Measurements from ENCODE around the gene AFF3. TPM values are rescaled to one million over a fixed set of nuclear protein-coding genes. Genes with fewer than 3 reads are reported as not detected.

Gene AFF3
- total and polyA plus RNA-seq, 2 of the 8 experiments (the other 6 are each of a cell fraction or from before 2014, with no cell fraction given) = 0.27 to 3.0 TPM

GRCh38 chr2:99868260-99868659, 274.1 kb downstream of the AFF3 start:
- H4K8ac ChIP-seq (ENCODE audit: extremely low read depth, insufficient read depth, low read length) = no peak overlapping the region
- no peak overlapping the region for H3K4ac ChIP-seq (replicated peaks; ENCODE audit: insufficient read length, low read depth, low read length)
- no peaks in the 10 kb centered on the region for H3K23me2 ChIP-seq (ENCODE audit: low read depth, low read length)
- no peak overlapping the region for H3K9ac ChIP-seq (replicated peaks in 1 of 4; ENCODE audit: extremely low read depth in 1 of 4, low read depth in 3 of 4, low read length in 3 of 4)
- no peak overlapping the region for H2BK120ac ChIP-seq (replicated peaks; ENCODE audit: low read depth, low read length)
- no peaks in the 10 kb centered on the region for H3K79me1 ChIP-seq (ENCODE audit: low read depth, low read length)
- H3K4me3 ChIP-seq (ENCODE audit: extremely low read depth in 1 of 4, insufficient read depth in 2 of 4, low read depth in 3 of 4, low read length in 4 of 4) = no peak overlapping the region
- H3K27ac ChIP-seq (ENCODE audit: low read depth, low read length) = no peak overlapping the region
- H2BK15ac ChIP-seq (ENCODE audit: low read length) = no peak overlapping the region
- H3K79me2 ChIP-seq (ENCODE audit: control insufficient read depth in 1 of 2, insufficient read depth in 2 of 2, low read length in 2 of 2) = no peaks in the 10 kb centered on the region
- no peaks in the 10 kb centered on the region for H3K9me3 ChIP-seq (ENCODE audit: insufficient read depth in 2 of 2, low read depth in 1 of 2, low read length in 1 of 2)
- no peak overlapping the region for H3K4me2 ChIP-seq (ENCODE audit: insufficient read depth in 1 of 2, low read depth in 2 of 2, low read length in 2 of 2)
- no peak for FAIRE-seq
- H4K20me1 ChIP-seq (replicated peaks in 1 of 2; ENCODE audit: control insufficient read depth in 1 of 2, insufficient read depth in 2 of 2, low read length in 2 of 2) = no peaks in the 10 kb centered on the region
- H2BK5ac ChIP-seq (ENCODE audit: low read depth, low read length) = no peak overlapping the region
- H4K91ac ChIP-seq (replicated peaks; ENCODE audit: insufficient read length, low read length) = no peak overlapping the region
- H4K5ac ChIP-seq (ENCODE audit: insufficient read length, low read depth, low read length) = no peak overlapping the region
- no peak overlapping the region for H2BK20ac ChIP-seq (ENCODE audit: low read length)
- no peaks in the 10 kb centered on the region for H3K4me1 ChIP-seq (replicated peaks in 1 of 4; ENCODE audit: control insufficient read depth in 3 of 4, insufficient read depth in 4 of 4, low read length in 3 of 4)
- WGBS, 2 experiments (ENCODE audit: extremely low coverage in 1 of 2, insufficient coverage in 1 of 2, insufficient read length in 1 of 2, insufficient replicate concordance in 2 of 2, low coverage in 1 of 2, low lambda C conversion rate in 2 of 2, missing lambda C conversion rate in 1 of 2) = 91% methylated on average over 4 of the region's 4 CpGs; no CpG with 5 or more reads in 1 of the 2 experiments
- ChIA-PET CTCF (ENCODE audit: partially characterized antibody) (interaction anchor here (1.6 kb wide), 1 partner anchor 12 kb away, joined by 5 read pairs; no protein-coding TSS in a partner anchor), POLR2A (ENCODE audit: partially characterized antibody) (no interaction called here)
- no peak overlapping the region for H3K23ac ChIP-seq (ENCODE audit: insufficient read length)
- H3K18ac ChIP-seq (ENCODE audit: extremely low read depth, low read length) = no peak overlapping the region
- no peaks in the 10 kb centered on the region for H3K27me3 ChIP-seq (replicated peaks in 1 of 4; ENCODE audit: control insufficient read depth in 3 of 4, extremely low read depth in 1 of 4, insufficient read depth in 3 of 4, low read length in 3 of 4)
- DNase-seq (ENCODE audit: low read depth in 1 of 2, low spot score in 2 of 2) = no peak
- H2AK5ac ChIP-seq (ENCODE audit: low read depth, low read length) = no peak overlapping the region
- no peak overlapping the region for H3K14ac ChIP-seq (ENCODE audit: insufficient read length)
- no peak overlapping the region for H3K56ac ChIP-seq (replicated peaks; ENCODE audit: insufficient read length, low read depth, low read length)
- H2BK12ac ChIP-seq (ENCODE audit: low read depth, low read length) = no peak overlapping the region
- H3K36me3 ChIP-seq (ENCODE audit: control insufficient read depth in 2 of 4, insufficient read depth in 4 of 4, low read length in 3 of 4) = no peaks in the 10 kb centered on the region
- H2AFZ ChIP-seq (ENCODE audit: low read length) = no peak overlapping the region
- TF ChIP-seq EGR1 (IDR thresholded peaks at IDR 0.05; ENCODE audit: borderline replicate concordance, low read depth, low read length) = no peak
- no peak for TF ChIP-seq NRF1 (IDR thresholded peaks at IDR 0.05; ENCODE audit: low read depth, low read length)
- no peak for TF ChIP-seq SIRT6 (IDR thresholded peaks at IDR 0.05; ENCODE audit: low read length)
- no peak for TF ChIP-seq CHD1 (IDR thresholded peaks at IDR 0.05; ENCODE audit: low read depth, low read length)
- TF ChIP-seq SAP30 (IDR thresholded peaks at IDR 0.05; ENCODE audit: insufficient read depth, insufficient replicate concordance, low read length) = no peak
- no peak for TF ChIP-seq CREB1 (IDR thresholded peaks at IDR 0.05)
- TF ChIP-seq HDAC2 (IDR thresholded peaks at IDR 0.05; ENCODE audit: borderline replicate concordance in 1 of 2, low read depth in 2 of 2, low read length in 2 of 2) = no peak
- TF ChIP-seq E2F6 (IDR thresholded peaks at IDR 0.05) = no peak
- TF ChIP-seq EZH2 (IDR thresholded peaks at IDR 0.05; ENCODE audit: low read depth, low read length, severe bottlenecking) = no peak
- TF ChIP-seq CTCF (IDR thresholded peaks at IDR 0.05; ENCODE audit: control extremely low read depth in 1 of 3, insufficient read depth in 1 of 3, low read depth in 1 of 3, low read length in 3 of 3) = no peak
- TF ChIP-seq MAFK (IDR thresholded peaks at IDR 0.05; ENCODE audit: low read depth, low read length) = no peak
- no peak for TF ChIP-seq SIX5 (IDR thresholded peaks at IDR 0.05; ENCODE audit: low read depth, low read length)
